ENCODE results near the gene MAP3K19. TPM values are rescaled to one million over a fixed set of nuclear protein-coding genes. Genes with fewer than 3 reads are reported as not detected.

The MAP3K19 gene
- total and polyA plus RNA-seq, 10 of the 15 experiments (the other 5 are each of a cell fraction or from before 2014, with no cell fraction given): 0.05 TPM; not detected in 9

DNA sequence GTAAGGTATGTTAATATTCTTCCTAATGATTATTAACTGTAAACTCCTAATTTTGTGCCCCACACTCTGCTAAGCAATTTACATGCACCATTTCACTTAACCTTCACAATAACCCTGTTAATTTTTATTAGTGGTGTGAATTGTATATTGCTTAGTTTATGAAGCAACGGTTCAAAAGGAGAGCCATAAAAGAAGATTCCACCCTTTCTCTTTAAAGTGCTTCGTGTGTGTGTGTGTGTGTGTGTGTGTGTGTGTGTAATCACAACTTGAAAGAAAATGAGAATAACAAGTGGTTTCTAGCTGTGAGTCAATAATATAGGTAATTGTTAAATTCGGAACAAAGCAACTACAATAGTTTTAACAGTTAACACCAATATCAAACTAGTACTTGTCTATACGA lies 68.0 kb downstream of the MAP3K19 start:
- Histone ChIP-seq H4K20me1 (ENCODE audit: control insufficient read depth, insufficient read depth) (no peaks in the 10 kb centered on the region), H3K27ac (ENCODE audit: control insufficient read depth, insufficient read depth) (no peak overlapping the region), H3K27me3 (replicated peaks in 1 of 2; ENCODE audit: control insufficient read depth in 2 of 2, insufficient read depth in 2 of 2, low read length in 1 of 2) (no peaks in the 10 kb centered on the region), H2AFZ (ENCODE audit: control insufficient read depth, low read depth, low read length) (no peak overlapping the region), H3K9ac (ENCODE audit: control insufficient read depth, insufficient read depth, low read length) (no peak overlapping the region), H3K4me2 (ENCODE audit: control insufficient read depth, insufficient read depth) (no peak overlapping the region), H3K4me3 (no peak overlapping the region), H3K9me3 (replicated peaks; ENCODE audit: control insufficient read depth, insufficient read depth, low read length) (peaks cover 17% of the 10 kb centered on the region), H3K36me3 (ENCODE audit: control insufficient read depth in 2 of 2, insufficient read depth in 2 of 2, low read length in 1 of 2) (no peaks in the 10 kb centered on the region), H3K79me2 (ENCODE audit: control insufficient read depth, insufficient read depth, low read length) (no peaks in the 10 kb centered on the region), H3K4me1 (ENCODE audit: control insufficient read depth, insufficient read depth, low read length) (no peaks in the 10 kb centered on the region)
- POLR2A ChIA-PET: interaction anchor here (0.7 kb wide), 1 partner anchor 9 kb away, joined by 5 read pairs; no protein-coding TSS in a partner anchor
- ATAC-seq (no peak), DNase-seq (ENCODE audit: low read depth, low spot score) (no peak), FAIRE-seq (no peak)
- 62% methylated on average over 4 of the region's 4 CpGs for WGBS (ENCODE audit: insufficient coverage, insufficient replicate concordance, low lambda C conversion rate, missing lambda C conversion rate)
- intact Hi-C loops (cut with micrococcal nuclease; ENCODE audit: unreplicated experiment) (no loop called here), in situ Hi-C loops (cut with MboI) (loop anchor here (25.0 kb wide), 1 partner anchor 1408 kb away; no protein-coding TSS in a partner anchor)
- CTCF ChIA-PET: interaction anchor here (0.6 to 2.3 kb wide), 3 partner anchors 10 to 78 kb away, joined by 3 to 15 read pairs (median 5); no protein-coding TSS in a partner anchor
- no peak for TF ChIP-seq IRF4 (IDR thresholded peaks at IDR 0.05; ENCODE audit: low read depth, low read length)
- TF ChIP-seq, protein P1, sequence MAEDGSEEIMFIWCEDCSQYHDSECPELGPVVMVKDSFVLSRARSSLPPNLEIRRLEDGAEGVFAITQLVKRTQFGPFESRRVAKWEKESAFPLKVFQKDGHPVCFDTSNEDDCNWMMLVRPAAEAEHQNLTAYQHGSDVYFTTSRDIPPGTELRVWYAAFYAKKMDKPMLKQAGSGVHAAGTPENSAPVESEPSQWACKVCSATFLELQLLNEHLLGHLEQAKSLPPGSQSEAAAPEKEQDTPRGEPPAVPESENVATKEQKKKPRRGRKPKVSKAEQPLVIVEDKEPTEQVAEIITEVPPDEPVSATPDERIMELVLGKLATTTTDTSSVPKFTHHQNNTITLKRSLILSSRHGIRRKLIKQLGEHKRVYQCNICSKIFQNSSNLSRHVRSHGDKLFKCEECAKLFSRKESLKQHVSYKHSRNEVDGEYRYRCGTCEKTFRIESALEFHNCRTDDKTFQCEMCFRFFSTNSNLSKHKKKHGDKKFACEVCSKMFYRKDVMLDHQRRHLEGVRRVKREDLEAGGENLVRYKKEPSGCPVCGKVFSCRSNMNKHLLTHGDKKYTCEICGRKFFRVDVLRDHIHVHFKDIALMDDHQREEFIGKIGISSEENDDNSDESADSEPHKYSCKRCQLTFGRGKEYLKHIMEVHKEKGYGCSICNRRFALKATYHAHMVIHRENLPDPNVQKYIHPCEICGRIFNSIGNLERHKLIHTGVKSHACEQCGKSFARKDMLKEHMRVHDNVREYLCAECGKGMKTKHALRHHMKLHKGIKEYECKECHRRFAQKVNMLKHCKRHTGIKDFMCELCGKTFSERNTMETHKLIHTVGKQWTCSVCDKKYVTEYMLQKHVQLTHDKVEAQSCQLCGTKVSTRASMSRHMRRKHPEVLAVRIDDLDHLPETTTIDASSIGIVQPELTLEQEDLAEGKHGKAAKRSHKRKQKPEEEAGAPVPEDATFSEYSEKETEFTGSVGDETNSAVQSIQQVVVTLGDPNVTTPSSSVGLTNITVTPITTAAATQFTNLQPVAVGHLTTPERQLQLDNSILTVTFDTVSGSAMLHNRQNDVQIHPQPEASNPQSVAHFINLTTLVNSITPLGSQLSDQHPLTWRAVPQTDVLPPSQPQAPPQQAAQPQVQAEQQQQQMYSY (CRISPR knock-in tag; IDR thresholded peaks at IDR 0.05): no peak
- TF ChIP-seq RBBP5 (conservative IDR thresholded peaks at IDR 0.05): no peak
- TF ChIP-seq, protein P2, sequence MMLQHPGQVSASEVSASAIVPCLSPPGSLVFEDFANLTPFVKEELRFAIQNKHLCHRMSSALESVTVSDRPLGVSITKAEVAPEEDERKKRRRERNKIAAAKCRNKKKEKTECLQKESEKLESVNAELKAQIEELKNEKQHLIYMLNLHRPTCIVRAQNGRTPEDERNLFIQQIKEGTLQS (IDR thresholded peaks at IDR 0.05; ENCODE audit: borderline replicate concordance, extremely low read depth, low read depth, low read length): no peak
- TF ChIP-seq LARP7 (IDR thresholded peaks at IDR 0.05): no peak
- TF ChIP-seq STAT3 (IDR thresholded peaks at IDR 0.05; ENCODE audit: low read depth, low read length): no peak
- TF ChIP-seq ZSCAN29 (IDR thresholded peaks at IDR 0.05): no peak
- TF ChIP-seq BACH1 (IDR thresholded peaks at IDR 0.05; ENCODE audit: borderline replicate concordance): no peak
- TF ChIP-seq, protein P3, sequence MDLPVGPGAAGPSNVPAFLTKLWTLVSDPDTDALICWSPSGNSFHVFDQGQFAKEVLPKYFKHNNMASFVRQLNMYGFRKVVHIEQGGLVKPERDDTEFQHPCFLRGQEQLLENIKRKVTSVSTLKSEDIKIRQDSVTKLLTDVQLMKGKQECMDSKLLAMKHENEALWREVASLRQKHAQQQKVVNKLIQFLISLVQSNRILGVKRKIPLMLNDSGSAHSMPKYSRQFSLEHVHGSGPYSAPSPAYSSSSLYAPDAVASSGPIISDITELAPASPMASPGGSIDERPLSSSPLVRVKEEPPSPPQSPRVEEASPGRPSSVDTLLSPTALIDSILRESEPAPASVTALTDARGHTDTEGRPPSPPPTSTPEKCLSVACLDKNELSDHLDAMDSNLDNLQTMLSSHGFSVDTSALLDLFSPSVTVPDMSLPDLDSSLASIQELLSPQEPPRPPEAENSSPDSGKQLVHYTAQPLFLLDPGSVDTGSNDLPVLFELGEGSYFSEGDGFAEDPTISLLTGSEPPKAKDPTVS (IDR thresholded peaks at IDR 0.05; ENCODE audit: low read depth, low read length): no peak
- TF ChIP-seq, protein P4, sequence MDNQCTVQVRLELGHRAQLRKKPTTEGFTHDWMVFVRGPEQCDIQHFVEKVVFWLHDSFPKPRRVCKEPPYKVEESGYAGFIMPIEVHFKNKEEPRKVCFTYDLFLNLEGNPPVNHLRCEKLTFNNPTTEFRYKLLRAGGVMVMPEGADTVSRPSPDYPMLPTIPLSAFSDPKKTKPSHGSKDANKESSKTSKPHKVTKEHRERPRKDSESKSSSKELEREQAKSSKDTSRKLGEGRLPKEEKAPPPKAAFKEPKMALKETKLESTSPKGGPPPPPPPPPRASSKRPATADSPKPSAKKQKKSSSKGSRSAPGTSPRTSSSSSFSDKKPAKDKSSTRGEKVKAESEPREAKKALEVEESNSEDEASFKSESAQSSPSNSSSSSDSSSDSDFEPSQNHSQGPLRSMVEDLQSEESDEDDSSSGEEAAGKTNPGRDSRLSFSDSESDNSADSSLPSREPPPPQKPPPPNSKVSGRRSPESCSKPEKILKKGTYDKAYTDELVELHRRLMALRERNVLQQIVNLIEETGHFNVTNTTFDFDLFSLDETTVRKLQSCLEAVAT (IDR thresholded peaks at IDR 0.05): no peak
- no peak for TF ChIP-seq MYB (IDR thresholded peaks at IDR 0.05; ENCODE audit: borderline replicate concordance, low read depth, low read length)
- TF ChIP-seq SUZ12 (IDR thresholded peaks at IDR 0.05; ENCODE audit: unreplicated experiment): no peak
- RAD21 ChIA-PET (ENCODE audit: unreplicated experiment): no interaction called here
- SMC1A ChIA-PET (ENCODE audit: uncharacterized antibody, unreplicated experiment): interaction anchor here (0.6 to 1.8 kb wide), 3 partner anchors 10 to 801 kb away, joined by 3 to 7 read pairs (median 3); no protein-coding TSS in a partner anchor
- no TSS peak for BruUV-seq (replicated peaks)

Measured in GM12878 (cell line).